HG03025 (cell line): ENCODE data around the gene CFAP57.

Experiments used
- ATAC-seq: cut with Tn5 transposase; IDR thresholded peaks from one replicate; pipeline ENCODE4 v1.9.1; 2021; ENCODE audit warnings: mild to moderate bottlenecking, moderate library complexity; ENCODE audit not compliant: unreplicated experiment, low FRiP score

The CFAP57 gene

GRCh38 chr1:43274125-43274803 is 102.1 kb downstream of the CFAP57 start:
- no peak for ATAC-seq

GRCh38 chr1:43274804-43275180 is 102.7 kb downstream of the CFAP57 start:
- ATAC-seq: no peak

- ATAC-seq: no peak
These were observed 103.9 kb downstream of the CFAP57 start for GRCh38 chr1:43275826-43276620.

GRCh38 chr1:43276673-43277072 is 104.5 kb downstream of the CFAP57 start:
- ATAC-seq: no peak

- ATAC-seq: no peak
These were observed 105.2 kb downstream of the CFAP57 start for GRCh38 chr1:43277116-43277876.

- ATAC-seq: no peak
These were observed 107.0 kb downstream of the CFAP57 start for GRCh38 chr1:43279161-43279560.

GRCh38 chr1:43279666-43280065 is 107.5 kb downstream of the CFAP57 start:
- no peak for ATAC-seq

- ATAC-seq: no peak
These were observed 108.6 kb downstream of the CFAP57 start for GRCh38 chr1:43280692-43281091.

- ATAC-seq: no peak
These were observed 110.4 kb downstream of the CFAP57 start for GRCh38 chr1:43282220-43283195.

GRCh38 chr1:43284065-43284464 is 111.9 kb downstream of the CFAP57 start:
- no peak for ATAC-seq

GRCh38 chr1:43284546-43285110 is 112.5 kb downstream of the CFAP57 start:
- no peak for ATAC-seq

GRCh38 chr1:43285269-43285990 is 113.3 kb downstream of the CFAP57 start, which contains the start of gene C1orf210:
Gene C1orf210, minus strand, starts transcription at chr1:43285581. Its CDS starts 2,311 bp downstream, at chr1:43283270.
- ATAC-seq: no peak

GRCh38 chr1:43286115-43286514 is 114.0 kb downstream of the CFAP57 start:
- no peak for ATAC-seq

- no peak for ATAC-seq
These were observed 114.4 kb downstream of the CFAP57 start for GRCh38 chr1:43286533-43286932.

- no peak for ATAC-seq
These were observed 116.1 kb downstream of the CFAP57 start for GRCh38 chr1:43288058-43288784.

- ATAC-seq: no peak
These were observed 116.9 kb downstream of the CFAP57 start for GRCh38 chr1:43288785-43289706.

GRCh38 chr1:43292216-43292615 is 120.1 kb downstream of the CFAP57 start:
- no peak for ATAC-seq
